LNCAP (cell line): ENCODE results near the gene TRRAP.

Source experiments
- CTCF ChIP-seq: fragments of 450-650 bp; IDR thresholded peaks from 2 replicates; pipeline ENCODE4 v1.5.1; 2017; ENCODE audit warnings: mild to moderate bottlenecking

TRRAP gene

GRCh38 chr7:98974205-98974604, 95.9 kb downstream of the TRRAP start:
- TF ChIP-seq CTCF: no peak

GRCh38 chr7:98974906-98975816, 96.8 kb downstream of the TRRAP start:
- no peak for TF ChIP-seq CTCF

- TF ChIP-seq CTCF: no peak
Measured at GRCh38 chr7:98976396-98977185, 98.3 kb downstream of the TRRAP start.

- no peak for TF ChIP-seq CTCF
Measured at GRCh38 chr7:98978672-98979071, 100.3 kb downstream of the TRRAP start.

GRCh38 chr7:98981701-98982100, 103.4 kb downstream of the TRRAP start:
- no peak for TF ChIP-seq CTCF

- TF ChIP-seq CTCF: no peak
Measured at GRCh38 chr7:98982686-98983085, 104.4 kb downstream of the TRRAP start.

GRCh38 chr7:98984126-98984525, 105.8 kb downstream of the TRRAP start:
- TF ChIP-seq CTCF: no peak
